K562 (cell line): ENCODE measurements around the gene TNFAIP3. TPM values are rescaled to one million over a fixed set of nuclear protein-coding genes. Genes with fewer than 3 reads are reported as not detected.

Source experiments
- ATF6 ChIP-seq: sonication (generic); formaldehyde crosslinking; IDR thresholded peaks from 2 replicates; pipeline ENCODE4 v1.4.0; 2020; ENCODE audit warnings: mild to moderate bottlenecking, missing genetic modification reagents
- DNMT1 ChIP-seq: fragments of 450-650 bp; IDR thresholded peaks from 2 replicates; pipeline ENCODE4 v1.6.1; 2016; ENCODE audit warnings: antibody characterized with exemption, mild to moderate bottlenecking
- EP300 ChIP-seq: IDR thresholded peaks from 2 replicates; pipeline ENCODE4 v1.6.1; 2012; ENCODE audit warnings: low read length, improper control_type of control experiment
- HDAC2 ChIP-seq: fragments of 450-650 bp; IDR thresholded peaks from 2 replicates; pipeline ENCODE4 v1.6.1; 2016; ENCODE audit warnings: mild to moderate bottlenecking
- HDGF ChIP-seq: fragments of 450-650 bp; IDR thresholded peaks from 2 replicates; pipeline ENCODE4 v1.6.1; 2016
- KDM4B ChIP-seq, 2 experiments: fragments of 450-650 bp in 1 of 2; sonication (generic) in 1 of 2; IDR thresholded peaks; 2 replicates each; pipeline ENCODE4 v1.6.1; 2016 to 2017; ENCODE audit warnings: borderline replicate concordance in 2 of 2, antibody characterized with exemption in 1 of 2, low read depth in 1 of 2, mild to moderate bottlenecking in 1 of 2
- PKNOX1 ChIP-seq: fragments of 450-650 bp; IDR thresholded peaks from 2 replicates; pipeline ENCODE4 v1.6.1; 2016
- RBFOX2 ChIP-seq: fragments of 200-400 bp; formaldehyde crosslinking; IDR thresholded peaks from 2 replicates; pipeline ENCODE4 v1.6.1; 2017; ENCODE audit warnings: low read depth, mild to moderate bottlenecking, low read length, moderate library complexity
- SAP30 ChIP-seq: fragments of 200-600 bp; sonication (generic); IDR thresholded peaks from 2 replicates; pipeline ENCODE4 v1.6.1; 2012; ENCODE audit warnings: borderline replicate concordance, low read depth, mild to moderate bottlenecking, moderate library complexity, low read length, control low read depth, inconsistent platforms; ENCODE audit not compliant: insufficient read depth, poor library complexity, severe bottlenecking
- SMARCA4 ChIP-seq: fragments of 450-650 bp; IDR thresholded peaks from 2 replicates; pipeline ENCODE4 v1.6.1; 2016
- SMARCE1 ChIP-seq: fragments of 450-650 bp; IDR thresholded peaks from 2 replicates; pipeline ENCODE4 v1.7.1; 2016; ENCODE audit warnings: mild to moderate bottlenecking
- TBL1XR1 ChIP-seq, 2 experiments: IDR thresholded peaks; 2 replicates each; pipeline ENCODE4 v1.6.1; 2012; ENCODE audit warnings: improper control_type of control experiment in 2 of 2, low read length in 2 of 2, mild to moderate bottlenecking in 1 of 2
- TBP ChIP-seq: optimal IDR thresholded peaks from 2 replicates; pipeline ENCODE3; 2011; ENCODE audit warnings: low read depth, low read length, improper control_type of control experiment
- TRIM24 ChIP-seq, 2 experiments: fragments of 450-650 bp; IDR thresholded peaks; 2 replicates each; pipeline ENCODE4 v1.6.1; 2016
- polyA plus RNA-seq, 8 experiments: library from polyadenylated mRNA; depleted of rRNA in 4 of 8; stranded (reverse) in 5 of 8; unstranded in 3 of 8; fragments of >200 nt; fragmentation: Nextera tagmentation in 2 of 8; fragmentation: Illumina TruSeq in 1 of 8; extraction: Ambion mirVana in 2 of 8; extraction: Trizol in 1 of 8; gene quantifications; 2 replicates each; pipeline versions ENCODE4 v1.2.1 to v1.2.3, GENCODE V29; 2011 to 2014; ENCODE audit warnings: inconsistent platforms in 1 of 8, missing spikeins in 1 of 8
- total RNA-seq, 7 experiments: library from RNA; depleted of rRNA in 6 of 7; stranded (reverse); fragments of >200 nt in 6 of 7; fragmentation: Illumina TruSeq in 2 of 7; extraction: Trizol in 2 of 7; gene quantifications; 2 replicates each; pipeline versions ENCODE4 v1.2.1 to v1.2.3, GENCODE V29; 2011 to 2021; ENCODE audit warnings: low replicate concordance in 1 of 7
- TF ChIP-seq, protein P1 (sequence below): IDR thresholded peaks from 3 replicates; pipeline ENCODE4 v1.6.1; 2011; ENCODE audit warnings: borderline replicate concordance, mild to moderate bottlenecking; ENCODE audit not compliant: insufficient read length, insufficient read depth
- TF ChIP-seq, protein P2 (sequence below): fragments of 150-350 bp; IDR thresholded peaks from 2 replicates; pipeline ENCODE4 v1.6.1; 2014; ENCODE audit warnings: low read depth, mild to moderate bottlenecking, low read length, borderline replicate concordance
- TF ChIP-seq, protein P3 (sequence below): fragments of 200-800 bp; sonication (Bioruptor generic); IDR thresholded peaks from 2 replicates; pipeline ENCODE4 v1.6.1; 2017; ENCODE audit warnings: missing genetic modification characterization, missing compliant biosample characterization

The TNFAIP3 gene
- total and polyA plus RNA-seq, 9 of the 15 experiments (the other 6 are each of a cell fraction or from before 2014, with no cell fraction given): 0.79 to 17.0 (median 6.4) TPM

GRCh38 chr6:137860394-137861005 lies 6.6 kb upstream of the TNFAIP3 start (continued):
- TF ChIP-seq PKNOX1 (peak; percentile 89), RBFOX2 (no peak), EP300 (peak; percentile 54), HDGF (no peak), TBP (no peak), TBL1XR1 (IDR thresholded peaks at IDR 0.05; ENCODE audit: low read length in 2 of 2) (peak in 1 of 2 experiments; percentile 12; a peak in 1 of 4 replicates), TRIM24 (IDR thresholded peaks at IDR 0.05) (no peak), KDM4B (IDR thresholded peaks at IDR 0.05; ENCODE audit: borderline replicate concordance in 2 of 2, low read depth in 1 of 2) (no peak), DNMT1 (no peak), ATF6 (CRISPR knock-in tag) (no peak), SAP30 (no peak), HDAC2 (peak; percentile 52; the same call in 1 of the 2 replicates), SMARCE1 (peak; percentile 47; the same call in 1 of the 2 replicates), SMARCA4 (0 out of 2 replicates have a peak, but pooled peaks have one; percentile 52)
- TF ChIP-seq, protein P1, sequence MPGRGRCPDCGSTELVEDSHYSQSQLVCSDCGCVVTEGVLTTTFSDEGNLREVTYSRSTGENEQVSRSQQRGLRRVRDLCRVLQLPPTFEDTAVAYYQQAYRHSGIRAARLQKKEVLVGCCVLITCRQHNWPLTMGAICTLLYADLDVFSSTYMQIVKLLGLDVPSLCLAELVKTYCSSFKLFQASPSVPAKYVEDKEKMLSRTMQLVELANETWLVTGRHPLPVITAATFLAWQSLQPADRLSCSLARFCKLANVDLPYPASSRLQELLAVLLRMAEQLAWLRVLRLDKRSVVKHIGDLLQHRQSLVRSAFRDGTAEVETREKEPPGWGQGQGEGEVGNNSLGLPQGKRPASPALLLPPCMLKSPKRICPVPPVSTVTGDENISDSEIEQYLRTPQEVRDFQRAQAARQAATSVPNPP: no peak
- TF ChIP-seq, protein P2, sequence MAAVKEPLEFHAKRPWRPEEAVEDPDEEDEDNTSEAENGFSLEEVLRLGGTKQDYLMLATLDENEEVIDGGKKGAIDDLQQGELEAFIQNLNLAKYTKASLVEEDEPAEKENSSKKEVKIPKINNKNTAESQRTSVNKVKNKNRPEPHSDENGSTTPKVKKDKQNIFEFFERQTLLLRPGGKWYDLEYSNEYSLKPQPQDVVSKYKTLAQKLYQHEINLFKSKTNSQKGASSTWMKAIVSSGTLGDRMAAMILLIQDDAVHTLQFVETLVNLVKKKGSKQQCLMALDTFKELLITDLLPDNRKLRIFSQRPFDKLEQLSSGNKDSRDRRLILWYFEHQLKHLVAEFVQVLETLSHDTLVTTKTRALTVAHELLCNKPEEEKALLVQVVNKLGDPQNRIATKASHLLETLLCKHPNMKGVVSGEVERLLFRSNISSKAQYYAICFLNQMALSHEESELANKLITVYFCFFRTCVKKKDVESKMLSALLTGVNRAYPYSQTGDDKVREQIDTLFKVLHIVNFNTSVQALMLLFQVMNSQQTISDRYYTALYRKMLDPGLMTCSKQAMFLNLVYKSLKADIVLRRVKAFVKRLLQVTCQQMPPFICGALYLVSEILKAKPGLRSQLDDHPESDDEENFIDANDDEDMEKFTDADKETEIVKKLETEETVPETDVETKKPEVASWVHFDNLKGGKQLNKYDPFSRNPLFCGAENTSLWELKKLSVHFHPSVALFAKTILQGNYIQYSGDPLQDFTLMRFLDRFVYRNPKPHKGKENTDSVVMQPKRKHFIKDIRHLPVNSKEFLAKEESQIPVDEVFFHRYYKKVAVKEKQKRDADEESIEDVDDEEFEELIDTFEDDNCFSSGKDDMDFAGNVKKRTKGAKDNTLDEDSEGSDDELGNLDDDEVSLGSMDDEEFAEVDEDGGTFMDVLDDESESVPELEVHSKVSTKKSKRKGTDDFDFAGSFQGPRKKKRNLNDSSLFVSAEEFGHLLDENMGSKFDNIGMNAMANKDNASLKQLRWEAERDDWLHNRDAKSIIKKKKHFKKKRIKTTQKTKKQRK: no peak
- TF ChIP-seq, protein P3, sequence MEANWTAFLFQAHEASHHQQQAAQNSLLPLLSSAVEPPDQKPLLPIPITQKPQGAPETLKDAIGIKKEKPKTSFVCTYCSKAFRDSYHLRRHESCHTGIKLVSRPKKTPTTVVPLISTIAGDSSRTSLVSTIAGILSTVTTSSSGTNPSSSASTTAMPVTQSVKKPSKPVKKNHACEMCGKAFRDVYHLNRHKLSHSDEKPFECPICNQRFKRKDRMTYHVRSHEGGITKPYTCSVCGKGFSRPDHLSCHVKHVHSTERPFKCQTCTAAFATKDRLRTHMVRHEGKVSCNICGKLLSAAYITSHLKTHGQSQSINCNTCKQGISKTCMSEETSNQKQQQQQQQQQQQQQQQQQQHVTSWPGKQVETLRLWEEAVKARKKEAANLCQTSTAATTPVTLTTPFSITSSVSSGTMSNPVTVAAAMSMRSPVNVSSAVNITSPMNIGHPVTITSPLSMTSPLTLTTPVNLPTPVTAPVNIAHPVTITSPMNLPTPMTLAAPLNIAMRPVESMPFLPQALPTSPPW: 0 out of 2 replicates have a peak, but pooled peaks have one; percentile 10
